HG03064 (cell line): Measurements from ENCODE around the gene KCNT2.

Experiments
- ATAC-seq: cut with Tn5 transposase; IDR thresholded peaks from one replicate; pipeline ENCODE4 v1.9.1; 2021; ENCODE audit warnings: low read depth; ENCODE audit not compliant: unreplicated experiment

KCNT2 gene

GRCh38 chr1:196214866-196215265, 393.4 kb downstream of the KCNT2 start:
- no peak for ATAC-seq

GRCh38 chr1:196209983-196210382, 398.3 kb downstream of the KCNT2 start:
- no peak for ATAC-seq

GRCh38 chr1:196209265-196209664, 399.0 kb downstream of the KCNT2 start:
- no peak for ATAC-seq

- ATAC-seq: no peak
Measured at GRCh38 chr1:196207612-196208217, 400.5 kb downstream of the KCNT2 start.

GRCh38 chr1:196205882-196206281, 402.4 kb downstream of the KCNT2 start:
- ATAC-seq: no peak

GRCh38 chr1:196196486-196196885, 411.8 kb downstream of the KCNT2 start:
- ATAC-seq: no peak

- no peak for ATAC-seq
Measured at GRCh38 chr1:196193896-196194559, 414.2 kb downstream of the KCNT2 start.

GRCh38 chr1:196183941-196184340, 424.3 kb downstream of the KCNT2 start:
- no peak for ATAC-seq

GRCh38 chr1:196181594-196181878, 426.7 kb downstream of the KCNT2 start:
- no peak for ATAC-seq

- ATAC-seq: no peak
Measured at GRCh38 chr1:196180847-196181593, 427.2 kb downstream of the KCNT2 start.

GRCh38 chr1:196178083-196178635, 430.1 kb downstream of the KCNT2 start:
- ATAC-seq: no peak
